ENCODE measurements around the gene HDAC11. TPM values are rescaled to one million over a fixed set of nuclear protein-coding genes. Genes with fewer than 3 reads are reported as not detected.
A peak's percentile ranks its signal among the peaks of the same experiment; 100 is the strongest.
"Not testable (repeated sequence)": the region's sequence is repeated elsewhere in the genome, so short reads cannot be mapped to it uniquely, and the experiment has no call there.

Gene HDAC11
- total and polyA plus RNA-seq, 9 of the 15 experiments (the other 6 are each of a cell fraction or from before 2014, with no cell fraction given), result 0.60 to 6.0 (median 4.5) TPM

- TF ChIP-seq, protein P1, sequence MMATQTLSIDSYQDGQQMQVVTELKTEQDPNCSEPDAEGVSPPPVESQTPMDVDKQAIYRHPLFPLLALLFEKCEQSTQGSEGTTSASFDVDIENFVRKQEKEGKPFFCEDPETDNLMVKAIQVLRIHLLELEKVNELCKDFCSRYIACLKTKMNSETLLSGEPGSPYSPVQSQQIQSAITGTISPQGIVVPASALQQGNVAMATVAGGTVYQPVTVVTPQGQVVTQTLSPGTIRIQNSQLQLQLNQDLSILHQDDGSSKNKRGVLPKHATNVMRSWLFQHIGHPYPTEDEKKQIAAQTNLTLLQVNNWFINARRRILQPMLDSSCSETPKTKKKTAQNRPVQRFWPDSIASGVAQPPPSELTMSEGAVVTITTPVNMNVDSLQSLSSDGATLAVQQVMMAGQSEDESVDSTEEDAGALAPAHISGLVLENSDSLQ (IDR thresholded peaks at IDR 0.05), result peak; percentile 25; the same call in 1 of the 2 replicates
- TF ChIP-seq, protein P2, sequence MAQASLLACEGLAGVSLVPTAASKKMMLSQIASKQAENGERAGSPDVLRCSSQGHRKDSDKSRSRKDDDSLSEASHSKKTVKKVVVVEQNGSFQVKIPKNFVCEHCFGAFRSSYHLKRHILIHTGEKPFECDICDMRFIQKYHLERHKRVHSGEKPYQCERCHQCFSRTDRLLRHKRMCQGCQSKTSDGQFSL (CRISPR knock-in tag; IDR thresholded peaks at IDR 0.05), result not testable (repeated sequence)
- TF ChIP-seq, protein P2 (tag; IDR thresholded peaks at IDR 0.05), result peak in 1 of 2 experiments; percentile 71; a peak in 1 of 4 replicates
- TF ChIP-seq ZNF592 (IDR thresholded peaks at IDR 0.05), result peak; percentile 57
- peak; percentile 36; the same call in 1 of the 2 replicates for TF ChIP-seq ZNF518B (CRISPR knock-in tag; IDR thresholded peaks at IDR 0.05)
- TF ChIP-seq, protein P3, sequence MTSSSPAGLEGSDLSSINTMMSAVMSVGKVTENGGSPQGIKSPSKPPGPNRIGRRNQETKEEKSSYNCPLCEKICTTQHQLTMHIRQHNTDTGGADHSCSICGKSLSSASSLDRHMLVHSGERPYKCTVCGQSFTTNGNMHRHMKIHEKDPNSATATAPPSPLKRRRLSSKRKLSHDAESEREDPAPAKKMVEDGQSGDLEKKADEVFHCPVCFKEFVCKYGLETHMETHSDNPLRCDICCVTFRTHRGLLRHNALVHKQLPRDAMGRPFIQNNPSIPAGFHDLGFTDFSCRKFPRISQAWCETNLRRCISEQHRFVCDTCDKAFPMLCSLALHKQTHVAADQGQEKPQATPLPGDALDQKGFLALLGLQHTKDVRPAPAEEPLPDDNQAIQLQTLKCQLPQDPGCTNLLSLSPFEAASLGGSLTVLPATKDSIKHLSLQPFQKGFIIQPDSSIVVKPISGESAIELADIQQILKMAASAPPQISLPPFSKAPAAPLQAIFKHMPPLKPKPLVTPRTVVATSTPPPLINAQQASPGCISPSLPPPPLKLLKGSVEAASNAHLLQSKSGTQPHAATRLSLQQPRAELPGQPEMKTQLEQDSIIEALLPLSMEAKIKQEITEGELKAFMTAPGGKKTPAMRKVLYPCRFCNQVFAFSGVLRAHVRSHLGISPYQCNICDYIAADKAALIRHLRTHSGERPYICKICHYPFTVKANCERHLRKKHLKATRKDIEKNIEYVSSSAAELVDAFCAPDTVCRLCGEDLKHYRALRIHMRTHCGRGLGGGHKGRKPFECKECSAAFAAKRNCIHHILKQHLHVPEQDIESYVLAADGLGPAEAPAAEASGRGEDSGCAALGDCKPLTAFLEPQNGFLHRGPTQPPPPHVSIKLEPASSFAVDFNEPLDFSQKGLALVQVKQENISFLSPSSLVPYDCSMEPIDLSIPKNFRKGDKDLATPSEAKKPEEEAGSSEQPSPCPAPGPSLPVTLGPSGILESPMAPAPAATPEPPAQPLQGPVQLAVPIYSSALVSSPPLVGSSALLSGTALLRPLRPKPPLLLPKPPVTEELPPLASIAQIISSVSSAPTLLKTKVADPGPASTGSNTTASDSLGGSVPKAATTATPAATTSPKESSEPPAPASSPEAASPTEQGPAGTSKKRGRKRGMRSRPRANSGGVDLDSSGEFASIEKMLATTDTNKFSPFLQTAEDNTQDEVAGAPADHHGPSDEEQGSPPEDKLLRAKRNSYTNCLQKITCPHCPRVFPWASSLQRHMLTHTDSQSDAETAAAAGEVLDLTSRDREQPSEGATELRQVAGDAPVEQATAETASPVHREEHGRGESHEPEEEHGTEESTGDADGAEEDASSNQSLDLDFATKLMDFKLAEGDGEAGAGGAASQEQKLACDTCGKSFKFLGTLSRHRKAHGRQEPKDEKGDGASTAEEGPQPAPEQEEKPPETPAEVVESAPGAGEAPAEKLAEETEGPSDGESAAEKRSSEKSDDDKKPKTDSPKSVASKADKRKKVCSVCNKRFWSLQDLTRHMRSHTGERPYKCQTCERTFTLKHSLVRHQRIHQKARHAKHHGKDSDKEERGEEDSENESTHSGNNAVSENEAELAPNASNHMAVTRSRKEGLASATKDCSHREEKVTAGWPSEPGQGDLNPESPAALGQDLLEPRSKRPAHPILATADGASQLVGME (CRISPR knock-in tag; IDR thresholded peaks at IDR 0.05), result peak; percentile 75; the same call in 1 of the 2 replicates
- TF ChIP-seq MEIS2 (IDR thresholded peaks at IDR 0.05; ENCODE audit: partially characterized antibody), result peak; percentile 19
- TF ChIP-seq SMARCC2 (IDR thresholded peaks at IDR 0.05; ENCODE audit: low read depth), result 0 out of 2 replicates have a peak, but pooled peaks have one; percentile 6
- 0 out of 2 replicates have a peak, but pooled peaks have one; percentile 33 for TF ChIP-seq NFATC3 (IDR thresholded peaks at IDR 0.05)
- TF ChIP-seq CXXC5 (CRISPR knock-in tag; IDR thresholded peaks at IDR 0.05), result peak; percentile 31; the same call in 1 of the 2 replicates
- TF ChIP-seq RCOR1 (IDR thresholded peaks at IDR 0.05; ENCODE audit: borderline replicate concordance in 1 of 2, low read depth in 2 of 2, low read length in 2 of 2), result 0 out of 4 replicates have a peak, but pooled peaks of 1 of the 2 experiments have one; percentile 19
Measured at GRCh38 chr3:13430411-13430875, 49.7 kb upstream of the HDAC11 start (continued).

Data from K562 (cell line).